SH-SY5Y (cell line): ENCODE results near the gene ITFG2.

Experiments used
- GATA2 ChIP-seq: IDR thresholded peaks from 2 replicates; pipeline ENCODE4 v1.6.1; 2011; ENCODE audit warnings: mild to moderate bottlenecking, low read depth, low read length
- GATA3 ChIP-seq: IDR thresholded peaks from 2 replicates; pipeline ENCODE4 v1.6.1; 2011; ENCODE audit warnings: low read depth, mild to moderate bottlenecking, low read length, moderate library complexity

ITFG2 gene

DNA sequence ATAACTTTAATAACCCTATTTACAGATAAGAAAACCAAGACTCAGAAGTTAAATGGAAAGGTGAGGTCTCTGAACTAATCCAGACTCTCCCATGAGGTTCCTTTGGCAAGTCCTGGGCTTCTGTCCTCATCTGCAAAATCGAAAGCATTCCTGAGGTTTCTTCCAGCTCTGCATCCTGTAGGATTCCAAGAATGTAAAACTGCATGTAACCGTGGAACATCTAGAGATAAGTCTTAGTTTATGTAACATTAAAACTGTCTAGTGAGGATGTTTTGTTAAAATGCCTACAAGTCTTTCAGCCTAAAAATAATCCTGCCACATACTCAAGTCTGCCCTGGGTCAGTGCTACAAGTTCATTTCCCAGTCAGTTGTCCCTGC, 7.3 kb upstream of the ITFG2 start:
- TF ChIP-seq GATA2 (no peak), GATA3 (no peak)

DNA sequence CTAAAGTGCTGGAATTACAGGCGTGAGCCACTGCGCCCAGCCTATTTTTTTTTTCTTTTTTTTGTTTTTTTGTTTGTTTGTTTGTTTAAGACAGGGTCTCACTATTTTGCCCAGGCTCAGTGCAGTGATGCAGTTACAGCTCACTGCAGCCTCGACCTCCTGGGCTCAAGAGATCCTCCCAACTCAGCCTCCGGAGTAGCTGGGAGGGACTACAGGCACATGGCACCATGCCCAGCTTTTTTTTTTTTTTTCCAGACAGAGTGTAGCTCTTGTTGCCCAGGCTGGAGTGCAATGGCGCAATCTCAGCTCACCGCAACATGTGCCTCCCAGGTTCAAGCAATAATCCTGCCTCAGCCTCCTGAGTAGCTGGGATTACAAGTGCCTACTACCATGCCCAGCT, 5.8 kb upstream of the ITFG2 start:
- TF ChIP-seq GATA2: no peak
- TF ChIP-seq GATA3: no peak

DNA sequence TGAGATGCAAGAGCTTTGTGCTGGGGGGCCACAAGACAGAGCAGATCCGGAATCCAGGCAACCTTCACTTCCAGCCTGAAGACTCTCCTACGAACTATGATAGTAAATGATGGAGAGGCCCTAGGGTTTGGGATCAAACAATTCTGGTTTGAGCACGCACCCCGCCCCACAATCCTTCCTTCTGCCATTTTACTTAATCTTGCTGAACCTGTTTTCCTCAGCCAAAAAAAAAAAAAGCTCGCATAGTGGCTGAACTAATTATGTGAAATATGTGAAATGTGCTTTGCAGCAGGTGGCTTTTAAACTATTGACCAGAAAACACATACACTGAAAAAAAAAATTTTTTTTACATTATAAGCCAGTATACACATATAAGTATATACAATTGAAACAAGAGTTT, 667 bp upstream of the ITFG2 start:
- TF ChIP-seq GATA2 (no peak), GATA3 (no peak)

DNA sequence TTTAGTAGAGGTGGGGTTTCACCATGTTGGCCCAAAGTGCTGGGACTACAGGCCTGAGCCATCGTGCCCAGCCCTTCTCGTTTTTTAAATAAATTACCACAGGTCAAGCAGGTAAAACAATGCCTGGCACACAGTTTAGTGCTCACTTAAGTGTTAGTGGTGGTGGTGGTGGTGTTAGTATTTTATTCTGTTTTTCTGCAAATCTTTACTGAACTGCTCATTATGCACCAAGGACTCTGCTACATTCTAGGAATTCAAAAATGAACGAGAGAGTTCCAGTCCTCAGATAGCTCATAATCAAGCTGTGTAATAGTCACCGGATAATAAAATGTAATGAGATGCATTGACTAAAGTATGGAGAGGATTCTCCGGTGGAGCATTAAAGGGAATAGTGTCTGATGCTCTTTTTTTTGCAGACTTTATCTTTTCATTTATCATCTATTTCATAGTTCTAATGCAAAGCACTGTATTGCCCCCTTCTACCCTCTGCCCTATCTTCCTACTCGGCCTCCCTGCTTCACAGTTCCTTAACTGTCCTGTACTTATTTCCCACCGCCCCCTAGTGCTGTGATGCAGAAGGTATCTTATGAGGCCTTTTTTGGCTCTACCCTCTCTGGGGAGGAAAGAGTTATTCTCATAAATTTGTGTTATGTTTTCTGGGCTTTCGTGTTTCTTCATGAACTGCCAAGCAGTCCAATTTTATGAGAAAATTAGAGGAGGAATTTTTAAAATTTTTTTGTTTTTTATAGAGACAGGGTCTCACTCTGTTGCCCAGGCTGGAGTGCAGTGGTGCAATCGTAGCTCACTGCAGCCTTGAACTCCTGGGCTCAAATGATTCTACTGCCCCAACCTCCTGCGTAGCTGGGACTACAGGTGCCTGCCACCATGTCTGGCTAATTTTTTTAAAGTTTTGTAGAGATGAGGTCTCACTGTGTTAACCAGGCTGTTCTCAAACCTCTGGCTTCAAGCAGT, 1.0 kb downstream of the ITFG2 start:
- no peak for TF ChIP-seq GATA2
- no peak for TF ChIP-seq GATA3

DNA sequence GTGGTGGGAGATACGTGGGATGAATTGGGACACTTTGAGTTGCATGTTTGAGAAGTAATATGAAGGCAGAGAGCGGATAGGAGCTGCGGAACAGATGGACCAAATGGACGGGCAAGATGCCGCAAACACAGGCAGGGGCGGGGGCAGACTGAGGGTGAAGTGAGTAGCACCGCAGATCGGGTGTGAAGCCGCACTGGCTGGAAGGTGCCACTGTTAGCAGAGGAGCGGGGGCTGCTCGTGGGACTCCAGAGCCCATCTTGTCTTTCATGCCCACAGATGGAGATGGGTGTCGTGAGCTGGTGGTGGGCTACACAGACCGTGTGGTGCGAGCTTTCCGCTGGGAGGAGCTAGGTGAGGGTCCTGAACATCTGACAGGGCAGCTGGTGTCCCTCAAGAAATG, 7.3 kb downstream of the ITFG2 start:
- TF ChIP-seq GATA2 (no peak), GATA3 (no peak)

DNA sequence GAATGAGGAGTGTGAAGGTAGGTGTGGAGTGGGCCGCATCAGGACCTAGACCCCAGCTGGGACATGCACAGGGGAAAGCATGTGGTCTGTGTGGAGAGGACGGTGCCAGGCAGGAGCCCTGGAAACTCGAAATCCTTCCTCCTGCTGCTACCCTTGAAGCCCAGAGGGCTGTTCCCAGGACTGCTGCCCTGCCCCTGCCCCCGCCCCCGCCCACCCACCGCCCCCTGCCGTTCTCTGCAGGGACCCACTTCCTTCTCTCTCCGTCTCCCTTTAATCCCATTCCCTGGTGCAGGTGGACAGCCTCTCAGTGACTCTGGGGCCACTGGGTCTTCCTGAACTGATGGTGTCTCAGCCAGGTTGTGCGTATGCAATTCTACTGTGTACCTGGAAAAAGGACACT, 8.0 kb downstream of the ITFG2 start:
- TF ChIP-seq GATA2: no peak
- TF ChIP-seq GATA3: no peak

DNA sequence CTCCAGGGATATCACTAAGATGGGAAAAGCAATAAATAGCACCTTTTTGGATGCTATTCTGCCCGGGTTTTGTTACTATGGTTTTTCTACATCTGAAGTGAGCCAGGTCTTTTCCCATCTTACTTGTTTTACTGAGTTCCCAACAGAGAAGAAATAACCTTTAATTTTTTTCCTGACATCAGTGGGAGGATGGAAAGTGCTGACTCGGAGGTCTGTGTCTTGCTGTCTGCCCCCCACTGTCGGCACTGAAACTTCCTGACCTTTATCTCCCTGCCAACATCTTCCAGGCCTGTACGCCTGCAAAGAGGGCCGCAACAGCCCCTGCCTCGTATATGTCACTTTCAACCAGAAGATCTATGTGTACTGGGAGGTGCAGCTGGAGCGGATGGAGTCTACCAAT, 11.0 kb downstream of the ITFG2 start:
- TF ChIP-seq GATA3 (no peak), GATA2 (no peak)

DNA sequence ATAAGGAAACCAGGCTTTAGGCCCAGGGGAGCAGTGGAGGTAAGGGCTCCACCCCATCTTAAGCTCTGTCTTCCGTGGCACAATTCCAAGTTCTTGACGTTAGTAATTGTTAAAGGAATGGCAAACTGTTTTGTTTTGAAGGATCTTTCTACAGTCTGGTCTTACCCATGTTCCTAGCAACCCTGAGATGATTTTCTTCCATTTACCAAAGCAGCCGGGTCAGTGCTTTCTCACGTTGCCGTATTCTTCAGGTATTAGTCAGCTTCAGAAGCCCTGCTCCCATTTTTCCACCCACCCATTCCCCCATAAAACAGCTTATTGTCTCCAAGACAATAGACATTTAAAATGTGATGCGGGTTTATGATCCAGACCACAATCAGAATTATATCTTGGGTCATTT, 12.1 kb downstream of the ITFG2 start:
- TF ChIP-seq GATA2: no peak
- TF ChIP-seq GATA3: no peak

DNA sequence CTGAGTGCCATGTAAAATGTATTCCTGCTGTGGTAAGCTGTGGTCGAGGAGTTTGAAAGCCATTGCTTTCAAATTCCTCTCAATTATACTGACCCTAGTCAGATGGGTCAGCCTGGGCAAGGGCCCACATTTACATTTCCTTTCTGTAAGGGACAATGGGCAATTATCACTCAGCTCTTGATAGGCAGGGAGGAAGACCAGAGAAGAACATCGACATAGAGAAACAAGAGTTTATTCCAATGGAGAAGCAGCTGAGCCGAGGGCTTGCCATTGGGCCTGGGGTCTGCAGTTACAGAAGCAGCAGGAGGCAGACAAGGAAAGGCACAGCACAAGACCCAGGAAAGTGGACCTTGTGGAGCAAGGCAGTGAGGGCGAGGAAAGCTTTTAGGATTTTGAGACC, 12.7 kb downstream of the ITFG2 start:
- TF ChIP-seq GATA2 (no peak), GATA3 (no peak)

DNA sequence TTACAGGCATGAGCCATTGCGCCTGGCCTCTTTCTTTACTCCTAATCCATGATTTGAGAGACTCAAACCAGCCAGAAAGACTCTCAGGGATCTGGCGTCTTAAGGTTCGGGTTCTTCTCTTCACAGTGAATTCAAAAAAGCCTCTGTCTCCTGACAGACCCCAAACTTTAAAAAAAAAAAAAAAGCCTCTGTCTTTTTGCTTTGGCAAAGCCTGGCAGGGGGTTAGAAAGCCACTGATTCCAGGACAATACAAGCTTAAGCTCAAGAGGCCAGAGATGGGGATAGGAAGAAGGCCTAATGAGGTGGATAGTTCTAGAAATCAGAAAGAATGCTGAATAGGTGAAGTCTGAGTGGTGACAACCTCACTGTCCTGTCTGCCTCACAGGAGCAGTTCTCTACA, 13.6 kb downstream of the ITFG2 start:
- no peak for TF ChIP-seq GATA3
- no peak for TF ChIP-seq GATA2

DNA sequence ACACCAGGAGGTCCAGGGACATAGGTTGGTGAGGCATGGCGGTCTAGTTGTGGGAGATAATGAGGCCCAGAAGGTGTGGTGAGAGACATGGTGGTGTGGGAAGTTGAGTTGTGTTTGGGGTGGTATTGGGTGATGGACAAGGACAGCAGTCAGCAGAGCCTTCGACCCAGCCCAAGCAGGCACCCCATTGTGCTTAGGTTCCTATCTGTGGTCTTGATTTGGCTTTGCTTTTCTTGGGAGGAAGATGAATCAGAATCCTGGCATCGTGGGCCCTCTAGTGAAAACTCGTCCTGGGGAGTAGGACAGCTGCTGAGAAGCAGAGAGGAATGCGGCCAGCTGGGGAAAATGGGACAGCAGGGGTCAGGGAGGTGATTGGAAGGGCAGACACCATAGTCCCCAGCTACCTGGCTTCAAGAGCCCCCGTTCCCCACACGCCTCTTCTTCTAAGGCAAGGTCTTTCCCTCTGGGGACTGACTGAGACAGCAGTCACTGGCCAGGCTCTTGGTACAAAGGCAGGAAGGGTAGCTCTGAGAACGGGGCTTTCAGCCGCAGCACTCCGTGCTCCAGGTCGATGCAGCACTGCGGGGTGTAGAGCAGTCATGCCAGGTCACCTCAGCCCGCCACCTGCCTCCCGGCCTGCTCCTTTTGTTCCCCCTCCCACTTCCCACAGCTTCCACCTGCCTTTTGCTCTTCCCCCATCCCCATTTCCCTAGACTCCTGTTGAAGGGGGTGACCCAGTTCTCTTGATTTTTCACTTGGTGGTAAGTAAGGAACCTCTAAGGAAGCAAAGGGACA, 14.4 kb downstream of the ITFG2 start:
- no peak for TF ChIP-seq GATA3
- TF ChIP-seq GATA2: no peak

DNA sequence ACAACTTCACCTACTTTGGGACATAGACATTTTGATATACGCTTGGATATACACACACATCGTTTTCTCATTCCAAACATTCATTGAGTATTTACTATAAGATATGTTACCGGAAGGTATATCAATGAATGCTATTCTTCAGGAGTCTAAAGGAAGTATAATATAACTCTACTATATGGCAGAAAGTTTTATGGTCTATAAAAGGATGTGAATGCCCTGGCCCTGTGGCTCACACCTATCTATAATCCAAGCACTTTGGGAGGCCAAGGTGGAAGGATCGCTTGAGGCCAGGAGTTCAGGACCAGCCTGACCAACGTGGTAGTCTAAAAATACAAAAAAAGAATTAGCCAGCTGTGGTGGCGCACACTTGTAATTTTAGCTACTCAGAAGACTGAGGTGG, 16.8 kb downstream of the ITFG2 start:
- TF ChIP-seq GATA2 (no peak), GATA3 (no peak)

DNA sequence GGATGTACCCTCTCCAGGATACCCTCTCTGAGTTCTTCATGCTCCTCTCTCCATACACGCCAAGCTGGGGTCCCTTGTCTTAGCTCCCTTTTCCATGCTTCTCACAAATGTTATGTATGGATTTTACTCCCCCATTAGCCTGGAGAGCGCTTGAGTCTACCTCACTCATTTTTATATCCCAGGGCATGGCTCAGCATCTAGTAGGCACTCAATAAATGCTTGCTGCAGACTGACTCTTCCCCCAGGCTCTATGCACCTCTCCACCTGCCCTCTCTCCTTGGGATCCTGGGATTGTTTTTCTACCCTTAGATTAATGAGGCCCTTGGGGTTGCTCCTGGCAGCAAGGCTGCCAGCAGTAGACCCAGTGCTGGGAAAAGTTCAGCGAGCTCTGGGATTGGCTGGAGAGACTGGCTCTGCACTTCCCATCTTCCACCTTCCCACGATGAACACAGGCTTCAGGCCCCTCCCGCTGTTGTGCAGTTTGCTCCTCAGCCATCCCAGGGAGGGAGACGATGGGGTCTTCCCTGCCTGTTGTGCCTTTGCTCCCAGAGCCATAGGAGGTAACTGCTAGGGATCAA, 20.2 kb downstream of the ITFG2 start:
- no peak for TF ChIP-seq GATA2
- no peak for TF ChIP-seq GATA3

DNA sequence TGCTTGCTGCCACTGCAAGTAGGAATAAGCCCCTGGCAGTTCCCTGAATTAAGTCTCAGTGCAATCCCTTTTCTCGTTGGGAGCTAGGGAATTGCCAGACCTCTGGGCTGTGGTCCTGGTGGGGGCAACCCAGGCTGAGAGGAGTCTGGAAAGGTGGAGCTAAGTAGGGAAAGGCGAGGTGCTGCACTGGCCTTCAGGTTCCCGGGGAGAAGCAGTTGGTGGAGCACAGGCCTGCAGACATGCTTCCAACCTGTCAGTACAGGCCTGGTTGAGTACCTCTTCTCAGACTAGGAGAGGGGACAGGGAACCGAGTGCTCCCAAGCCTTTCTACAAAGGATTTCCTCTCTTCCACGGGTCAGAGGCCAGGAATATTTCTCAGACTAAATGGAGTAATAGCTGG, 20.9 kb downstream of the ITFG2 start:
- TF ChIP-seq GATA3 (no peak), GATA2 (no peak)

DNA sequence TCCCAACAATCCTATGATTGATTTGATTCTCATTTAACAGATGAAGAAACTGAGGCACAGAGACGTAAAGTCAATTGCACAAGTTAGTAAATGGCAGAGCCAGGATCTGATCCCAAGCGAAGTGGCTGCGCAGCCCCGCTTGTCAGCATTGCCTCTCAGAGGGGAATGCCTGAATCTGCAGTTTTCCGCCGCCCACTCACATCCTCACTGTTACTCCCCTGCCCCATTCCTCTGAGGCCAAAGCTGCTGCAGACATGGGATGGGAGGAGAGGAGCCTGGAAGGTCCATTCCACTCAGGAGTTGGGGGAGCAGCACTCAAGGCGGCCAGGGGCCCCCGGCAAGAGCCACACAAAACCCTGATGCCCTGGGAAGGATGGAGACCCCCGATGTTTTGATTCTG, 21.3 kb downstream of the ITFG2 start:
- TF ChIP-seq GATA3: no peak
- TF ChIP-seq GATA2: no peak
